GM12865 (cell line): Measurements from ENCODE around the gene NREP.
A peak's percentile ranks its signal among the peaks of the same experiment; 100 is the strongest.

Experiments used
- DNase-seq: peaks from one replicate; pipeline ENCODE4 v3.0.0; 2010; ENCODE audit warnings: low read depth
- H3K4me3 ChIP-seq: 2 replicates; pipeline ENCODE4 v1.5.1; 2011; ENCODE audit warnings: mild to moderate bottlenecking, low read depth, low read length, control low read depth
- TF ChIP-seq, protein P1 (sequence below): IDR thresholded peaks from 2 replicates; pipeline ENCODE4 v1.5.1; 2011; ENCODE audit warnings: low read length, control low read depth, low read depth, inconsistent platforms; ENCODE audit not compliant: insufficient read depth; ENCODE audit errors: missing control alignments

NREP gene

DNA sequence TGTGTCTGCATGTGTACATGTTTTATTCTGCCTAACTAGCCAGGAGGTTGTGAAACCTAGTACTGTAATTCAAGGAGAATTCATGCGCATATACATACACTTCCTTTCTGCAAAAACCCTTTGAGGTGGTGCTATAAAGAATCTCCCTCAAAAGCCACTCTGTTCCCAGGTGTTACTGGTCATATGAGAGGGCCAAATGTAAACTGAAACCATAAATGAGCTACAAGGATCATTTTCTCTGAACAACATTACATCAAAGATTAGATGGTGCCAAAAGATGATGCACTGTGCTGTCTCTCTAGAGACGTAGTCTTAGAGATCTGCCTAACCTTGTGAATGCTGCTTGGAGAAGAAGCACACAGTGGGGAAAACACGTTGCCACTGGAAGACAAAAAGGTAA is 15.7 kb downstream of the NREP start:
- TF ChIP-seq, protein P1, sequence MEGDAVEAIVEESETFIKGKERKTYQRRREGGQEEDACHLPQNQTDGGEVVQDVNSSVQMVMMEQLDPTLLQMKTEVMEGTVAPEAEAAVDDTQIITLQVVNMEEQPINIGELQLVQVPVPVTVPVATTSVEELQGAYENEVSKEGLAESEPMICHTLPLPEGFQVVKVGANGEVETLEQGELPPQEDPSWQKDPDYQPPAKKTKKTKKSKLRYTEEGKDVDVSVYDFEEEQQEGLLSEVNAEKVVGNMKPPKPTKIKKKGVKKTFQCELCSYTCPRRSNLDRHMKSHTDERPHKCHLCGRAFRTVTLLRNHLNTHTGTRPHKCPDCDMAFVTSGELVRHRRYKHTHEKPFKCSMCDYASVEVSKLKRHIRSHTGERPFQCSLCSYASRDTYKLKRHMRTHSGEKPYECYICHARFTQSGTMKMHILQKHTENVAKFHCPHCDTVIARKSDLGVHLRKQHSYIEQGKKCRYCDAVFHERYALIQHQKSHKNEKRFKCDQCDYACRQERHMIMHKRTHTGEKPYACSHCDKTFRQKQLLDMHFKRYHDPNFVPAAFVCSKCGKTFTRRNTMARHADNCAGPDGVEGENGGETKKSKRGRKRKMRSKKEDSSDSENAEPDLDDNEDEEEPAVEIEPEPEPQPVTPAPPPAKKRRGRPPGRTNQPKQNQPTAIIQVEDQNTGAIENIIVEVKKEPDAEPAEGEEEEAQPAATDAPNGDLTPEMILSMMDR, result no peak
- DNase-seq, result peak; percentile 59
- H3K4me3 ChIP-seq, result no peak overlapping the region

DNA sequence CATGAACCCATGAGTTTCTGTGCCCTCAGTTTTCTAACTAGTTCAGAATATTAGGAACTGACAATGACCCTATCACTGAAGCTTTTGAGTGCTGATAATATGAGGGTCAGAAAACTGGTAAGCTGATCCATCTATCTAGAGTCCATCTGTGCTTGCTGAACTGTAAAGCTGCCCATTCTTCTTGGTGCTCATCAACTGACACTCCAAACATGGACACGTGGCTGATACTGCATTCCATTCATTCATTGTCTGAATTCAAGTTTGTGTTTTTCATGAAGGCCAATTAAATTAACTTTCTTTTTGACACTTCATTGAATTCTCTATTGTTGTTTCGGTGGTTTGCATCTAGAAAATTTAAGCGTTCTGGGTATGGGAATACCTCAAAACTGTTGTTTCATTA is 17.6 kb downstream of the NREP start:
- TF ChIP-seq, protein P1, result no peak
- H3K4me3 ChIP-seq, result no peak overlapping the region
- DNase-seq, result no peak

DNA sequence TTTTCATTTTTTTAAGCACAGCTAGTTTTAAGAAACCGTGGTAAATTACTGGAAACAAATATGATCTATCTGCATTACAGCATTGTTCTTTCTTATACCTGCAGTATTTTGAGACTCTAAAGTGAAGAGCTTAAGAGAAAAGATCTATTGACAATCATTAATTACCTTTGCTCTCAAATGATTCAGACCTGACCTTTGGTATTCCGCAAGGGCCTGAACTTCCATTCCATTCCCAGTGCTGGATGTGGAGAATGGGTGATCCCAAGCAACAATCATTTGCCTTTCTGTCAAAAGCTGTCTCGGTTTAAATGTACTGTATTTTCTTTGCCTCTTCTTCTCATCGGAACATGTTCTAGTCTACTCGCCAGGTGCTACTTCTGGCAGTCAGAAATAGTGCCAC is 18.9 kb downstream of the NREP start:
- TF ChIP-seq, protein P1, result no peak
- no peak overlapping the region for H3K4me3 ChIP-seq

DNA sequence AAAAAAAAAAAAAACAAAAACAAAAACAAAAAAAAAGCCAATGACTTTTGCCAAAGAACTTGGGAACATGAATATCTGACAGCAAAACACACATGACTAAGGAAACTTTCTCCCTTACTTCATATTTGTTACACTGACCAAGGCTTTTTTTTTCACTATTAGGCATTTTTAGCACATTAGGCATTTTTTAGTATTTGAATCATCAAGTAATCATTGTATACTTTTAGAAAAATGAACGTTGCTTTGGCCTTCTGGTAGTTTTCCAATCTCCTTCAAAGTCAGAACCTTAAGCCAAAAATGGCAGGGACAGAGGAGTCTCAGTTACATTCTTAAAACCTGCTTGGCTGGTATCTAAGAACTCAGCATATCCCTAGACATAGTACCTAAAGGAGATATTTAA is 19.3 kb downstream of the NREP start:
- no peak overlapping the region for H3K4me3 ChIP-seq
- DNase-seq, result no peak
- TF ChIP-seq, protein P1, result no peak

More for the DNA sequence above, 18.9 kb downstream of the NREP start:
- no peak for DNase-seq

GRCh38 chr5:111735583-111736270 is 21.3 kb downstream of the NREP start:
- TF ChIP-seq, protein P1, result no peak
- DNase-seq, result no peak

GRCh38 chr5:111734597-111734996 is 22.4 kb downstream of the NREP start:
- TF ChIP-seq, protein P1, result no peak
- no peak overlapping the region for H3K4me3 ChIP-seq
- no peak for DNase-seq

More at GRCh38 chr5:111735583-111736270, 21.3 kb downstream of the NREP start:
- H3K4me3 ChIP-seq, result no peak overlapping the region

GRCh38 chr5:111734013-111734412 is 23.0 kb downstream of the NREP start:
- TF ChIP-seq, protein P1, result no peak
- no peak overlapping the region for H3K4me3 ChIP-seq

More at GRCh38 chr5:111734013-111734412, 23.0 kb downstream of the NREP start:
- DNase-seq, result no peak
